Large intestine (tissue), 3 donors: ENCODE results near the gene SYT1. TPM values are rescaled to one million over a fixed set of nuclear protein-coding genes. Genes with fewer than 3 reads are reported as not detected.

Experiments used
- DNase-seq, 2 donors: peaks; one replicate each; pipeline versions ENCODE4 v3.0.0 to v3.0.0-alpha.2; 2013
- H3K27ac ChIP-seq: one replicate; pipeline ENCODE4 v1.5.1; 2013; ENCODE audit warnings: low read length
- H3K27me3 ChIP-seq: 2 replicates; pipeline ENCODE4 v1.6.1; 2013; ENCODE audit warnings: low read length; ENCODE audit not compliant: control insufficient read depth, insufficient read depth
- H3K36me3 ChIP-seq: 2 replicates; pipeline ENCODE4 v1.6.1; 2013; ENCODE audit warnings: low read length; ENCODE audit not compliant: control insufficient read depth, insufficient read depth
- H3K4me1 ChIP-seq: one replicate; pipeline ENCODE4 v1.6.1; 2013; ENCODE audit warnings: low read length; ENCODE audit not compliant: control insufficient read depth, insufficient read depth
- H3K4me3 ChIP-seq: one replicate; pipeline ENCODE4 v1.5.1; 2013; ENCODE audit warnings: low read length
- H3K9me3 ChIP-seq: one replicate; pipeline ENCODE4 v1.6.1; 2013; ENCODE audit warnings: mild to moderate bottlenecking, low read depth, low read length, moderate library complexity; ENCODE audit not compliant: control insufficient read depth
- WGBS: methylation state at CpG from one replicate; pipeline ENCODE4 v1.1.5; 2013; ENCODE audit warnings: low lambda C conversion rate; ENCODE audit not compliant: insufficient coverage; 5-methylcytosine and 5-hydroxymethylcytosine counted together
- polyA plus RNA-seq: library from polyadenylated mRNA; unstranded; fragments of 120-200 nt; gene quantifications from one replicate; pipeline ENCODE4 v1.2.1, GENCODE V29; 2013

The SYT1 gene
- polyA plus RNA-seq, 1 donor, result 12.6 TPM

- no peaks in the 10 kb centered on the region for H3K27me3 ChIP-seq
- no peaks in the 10 kb centered on the region for H3K9me3 ChIP-seq
- no peak for DNase-seq
- H3K27ac ChIP-seq, result no peak overlapping the region
- no peaks in the 10 kb centered on the region for H3K36me3 ChIP-seq
- no peaks in the 10 kb centered on the region for H3K4me1 ChIP-seq
- WGBS, result 100% methylated on average over 1 of the region's 2 CpGs
- H3K4me3 ChIP-seq, result no peak overlapping the region
These were observed 461.6 kb downstream of the SYT1 start for GRCh38 chr12:79326222-79326621.

- Histone ChIP-seq H3K27ac (no peak overlapping the region), H3K4me3 (no peak overlapping the region), H3K4me1 (no peaks in the 10 kb centered on the region), H3K36me3 (no peaks in the 10 kb centered on the region), H3K27me3 (no peaks in the 10 kb centered on the region), H3K9me3 (no peaks in the 10 kb centered on the region)
- WGBS, result no CpG with 5 or more reads among the region's 2 CpGs
- DNase-seq, result no peak
These were observed 462.1 kb downstream of the SYT1 start for GRCh38 chr12:79326663-79327062.

- no CpG with 5 or more reads among the region's 1 CpG for WGBS
- Histone ChIP-seq H3K36me3 (no peaks in the 10 kb centered on the region), H3K27ac (no peak overlapping the region), H3K4me3 (no peak overlapping the region), H3K9me3 (no peaks in the 10 kb centered on the region), H3K27me3 (no peaks in the 10 kb centered on the region), H3K4me1 (no peaks in the 10 kb centered on the region)
- no peak for DNase-seq
These were observed 462.9 kb downstream of the SYT1 start for GRCh38 chr12:79327465-79327864.

- Histone ChIP-seq H3K4me3 (no peak overlapping the region), H3K27ac (no peak overlapping the region), H3K27me3 (no peaks in the 10 kb centered on the region), H3K4me1 (no peaks in the 10 kb centered on the region), H3K9me3 (no peaks in the 10 kb centered on the region), H3K36me3 (no peaks in the 10 kb centered on the region)
- DNase-seq, result no peak
- 67% methylated on average over 1 of the region's 2 CpGs for WGBS
These were observed 465.4 kb downstream of the SYT1 start for GRCh38 chr12:79329933-79330332.

- no peaks in the 10 kb centered on the region for H3K27me3 ChIP-seq
- H3K4me3 ChIP-seq, result no peak overlapping the region
- H3K27ac ChIP-seq, result no peak overlapping the region
- no peaks in the 10 kb centered on the region for H3K9me3 ChIP-seq
- WGBS, result 100% methylated on average over 1 of the region's 1 CpG
- H3K36me3 ChIP-seq, result no peaks in the 10 kb centered on the region
- DNase-seq, result no peak
- H3K4me1 ChIP-seq, result no peaks in the 10 kb centered on the region
These were observed 467.3 kb downstream of the SYT1 start for GRCh38 chr12:79331870-79332269.

GRCh38 chr12:79333144-79333543 is 468.6 kb downstream of the SYT1 start:
- H3K4me1 ChIP-seq, result no peaks in the 10 kb centered on the region
- 83% methylated on average over 1 of the region's 3 CpGs for WGBS
- DNase-seq, result no peak

GRCh38 chr12:79337662-79338290 is 473.2 kb downstream of the SYT1 start:
- Histone ChIP-seq H3K9me3 (no peaks in the 10 kb centered on the region), H3K4me1 (no peaks in the 10 kb centered on the region), H3K27ac (no peak overlapping the region), H3K36me3 (no peaks in the 10 kb centered on the region), H3K4me3 (no peak overlapping the region), H3K27me3 (no peaks in the 10 kb centered on the region)
- no peak for DNase-seq
- 95% methylated on average over 3 of the region's 5 CpGs for WGBS

More at GRCh38 chr12:79333144-79333543, 468.6 kb downstream of the SYT1 start:
- Histone ChIP-seq H3K27me3 (no peaks in the 10 kb centered on the region), H3K36me3 (no peaks in the 10 kb centered on the region), H3K4me3 (no peak overlapping the region), H3K9me3 (no peaks in the 10 kb centered on the region), H3K27ac (no peak overlapping the region)

- Histone ChIP-seq H3K27ac (no peak overlapping the region), H3K9me3 (no peaks in the 10 kb centered on the region), H3K36me3 (no peaks in the 10 kb centered on the region), H3K4me3 (no peak overlapping the region), H3K4me1 (no peaks in the 10 kb centered on the region), H3K27me3 (no peaks in the 10 kb centered on the region)
- peak; percentile 27 to 38 for DNase-seq
- no CpG with 5 or more reads among the region's 5 CpGs for WGBS
These were observed 480.6 kb downstream of the SYT1 start for GRCh38 chr12:79344855-79345847.

- H3K4me3 ChIP-seq, result no peak overlapping the region
- H3K4me1 ChIP-seq, result no peaks in the 10 kb centered on the region
- no peaks in the 10 kb centered on the region for H3K27me3 ChIP-seq
- no peaks in the 10 kb centered on the region for H3K9me3 ChIP-seq
- H3K36me3 ChIP-seq, result no peaks in the 10 kb centered on the region
- no peak for DNase-seq
- H3K27ac ChIP-seq, result no peak overlapping the region
- no CpG with 5 or more reads among the region's 1 CpG for WGBS
These were observed 483.3 kb downstream of the SYT1 start for GRCh38 chr12:79347866-79348265.

- no peaks in the 10 kb centered on the region for H3K4me1 ChIP-seq
- DNase-seq, result no peak
- no peaks in the 10 kb centered on the region for H3K27me3 ChIP-seq
- 83% methylated on average over 2 of the region's 3 CpGs for WGBS
- no peak overlapping the region for H3K4me3 ChIP-seq
- no peaks in the 10 kb centered on the region for H3K9me3 ChIP-seq
- no peaks in the 10 kb centered on the region for H3K36me3 ChIP-seq
- H3K27ac ChIP-seq, result no peak overlapping the region
These were observed 486.7 kb downstream of the SYT1 start for GRCh38 chr12:79351251-79351650.
